Astrocyte (in vitro differentiated cells and primary cell): ENCODE results near the gene CPLX3. TPM values are rescaled to one million over a fixed set of nuclear protein-coding genes. Genes with fewer than 3 reads are reported as not detected.

Source experiments
- DNase-seq: peaks from one replicate; pipeline ENCODE4 v3.0.0-alpha.2; 2010; ENCODE audit warnings: low read depth
- FAIRE-seq: peaks from 2 replicates; lab custom pipeline; 2011; peaks lifted over from hg19 to GRCh38; lab: Jason Lieb, UNC
- H2AFZ ChIP-seq: 2 replicates; pipeline ENCODE4 v1.6.0; 2012; ENCODE audit warnings: low read depth, low read length, inconsistent platforms
- H3K27ac ChIP-seq: 2 replicates; pipeline ENCODE4 v1.5.1; 2011; ENCODE audit warnings: low read depth, low read length, inconsistent platforms
- H3K27me3 ChIP-seq: 2 replicates; pipeline ENCODE4 v1.6.0; 2011; ENCODE audit warnings: low read length, inconsistent platforms; ENCODE audit not compliant: insufficient read depth
- H3K36me3 ChIP-seq: 2 replicates; pipeline ENCODE4 v1.5.1; 2011; ENCODE audit warnings: low read length, inconsistent platforms; ENCODE audit not compliant: insufficient read depth
- H3K4me1 ChIP-seq: 2 replicates; pipeline ENCODE4 v1.5.1; 2011; ENCODE audit warnings: low read length, inconsistent platforms; ENCODE audit not compliant: insufficient read depth
- H3K4me2 ChIP-seq: 2 replicates; pipeline ENCODE4 v1.6.0; 2012; ENCODE audit warnings: low read length, inconsistent platforms
- H3K4me3 ChIP-seq: 2 replicates; pipeline ENCODE4 v1.5.1; 2011; ENCODE audit warnings: low read depth, mild to moderate bottlenecking, low read length, inconsistent platforms; ENCODE audit not compliant: insufficient read depth
- H3K79me2 ChIP-seq: 2 replicates; pipeline ENCODE4 v1.6.0; 2012; ENCODE audit warnings: mild to moderate bottlenecking, low read length, inconsistent platforms; ENCODE audit not compliant: insufficient read depth
- H3K9ac ChIP-seq: 2 replicates; pipeline ENCODE4 v1.6.0; 2012; ENCODE audit warnings: mild to moderate bottlenecking, low read length, inconsistent platforms
- H3K9me3 ChIP-seq: 2 replicates; pipeline ENCODE4 v1.5.1; 2012; ENCODE audit warnings: low read depth, mild to moderate bottlenecking, low read length, inconsistent platforms; ENCODE audit not compliant: insufficient read depth
- H4K20me1 ChIP-seq: 2 replicates; pipeline ENCODE4 v1.6.0; 2012; ENCODE audit warnings: low read length, inconsistent platforms; ENCODE audit not compliant: insufficient read depth
- H3K27ac Mint-ChIP-seq: one replicate; pipeline ENCODE4 v1.8.0; 2021; ENCODE audit warnings: mild to moderate bottlenecking, mixed read lengths; ENCODE audit not compliant: unreplicated experiment
- H3K27me3 Mint-ChIP-seq: one replicate; pipeline ENCODE4 v1.8.0; 2021; ENCODE audit warnings: low read depth, mixed read lengths; ENCODE audit not compliant: unreplicated experiment
- H3K36me3 Mint-ChIP-seq: one replicate; pipeline ENCODE4 v1.8.0; 2021; ENCODE audit warnings: low read depth, mixed read lengths; ENCODE audit not compliant: unreplicated experiment
- H3K4me1 Mint-ChIP-seq: one replicate; pipeline ENCODE4 v1.8.0; 2021; ENCODE audit warnings: low read depth, mixed read lengths; ENCODE audit not compliant: unreplicated experiment
- H3K4me3 Mint-ChIP-seq: one replicate; pipeline ENCODE4 v1.8.0; 2021; ENCODE audit warnings: mild to moderate bottlenecking, moderate library complexity, mixed read lengths; ENCODE audit not compliant: unreplicated experiment
- H3K9me3 Mint-ChIP-seq: one replicate; pipeline ENCODE4 v1.8.0; 2021; ENCODE audit warnings: mild to moderate bottlenecking, mixed read lengths; ENCODE audit not compliant: unreplicated experiment
- CTCF ChIP-seq: IDR thresholded peaks from 2 replicates; pipeline ENCODE4 v1.5.1; 2011; ENCODE audit warnings: low read depth, mild to moderate bottlenecking, inconsistent platforms, low read length, moderate library complexity; ENCODE audit not compliant: insufficient read depth
- EZH2 ChIP-seq: IDR thresholded peaks from 2 replicates; pipeline ENCODE4 v1.6.1; 2012; ENCODE audit warnings: mild to moderate bottlenecking, low read length, inconsistent platforms; ENCODE audit not compliant: insufficient read depth
- total RNA-seq: library from RNA; stranded (reverse); gene quantifications from 2 replicates; pipeline ENCODE4 v1.2.1, GENCODE V29; 2021

CPLX3 gene
- total RNA-seq, 1 donor from 2014 or later, result not detected

GRCh38 chr15:74812533-74812932 lies 13.9 kb upstream of the CPLX3 start, which contains the start of gene LMAN1L:
Gene LMAN1L (plus strand): TSS chr15:74812835. CDS start chr15:74812855, 20 bp downstream.
- Histone ChIP-seq H3K79me2 (no peaks in the 10 kb centered on the region), H3K4me2 (no peak within 1 kb of the TSS), H2AFZ (no peak within 1 kb of the TSS), H3K27ac (no peak within 1 kb of the TSS), H3K9ac (no peak within 1 kb of the TSS), H3K4me1 (peaks cover 10% of the 10 kb centered on the region), H3K27me3 (no peaks in the 10 kb centered on the region), H3K36me3 (no peaks in the 10 kb centered on the region), H3K4me3 (no peak within 1 kb of the TSS), H3K9me3 (no peaks in the 10 kb centered on the region), H4K20me1 (no peaks in the 10 kb centered on the region)
- H3K27ac Mint-ChIP-seq, result no peak within 1 kb of the TSS
- DNase-seq (no peak), FAIRE-seq (no peak)
- H3K27me3 Mint-ChIP-seq, result peaks cover 5% of the 10 kb centered on the region
- no peaks in the 10 kb centered on the region for H3K36me3 Mint-ChIP-seq
- no peak for TF ChIP-seq CTCF
- no peak for TF ChIP-seq EZH2
- H3K4me1 Mint-ChIP-seq, result peaks cover 17% of the 10 kb centered on the region
- H3K9me3 Mint-ChIP-seq, result no peaks in the 10 kb centered on the region
- H3K4me3 Mint-ChIP-seq, result no peak within 1 kb of the TSS

- no peak overlapping the region for H2AFZ ChIP-seq
- Mint-ChIP-seq H3K27me3 (peaks cover 11% of the 10 kb centered on the region), H3K9me3 (no peaks in the 10 kb centered on the region), H3K4me1 (peaks cover 7% of the 10 kb centered on the region), H3K4me3 (no peak overlapping the region), H3K27ac (no peak overlapping the region), H3K36me3 (no peaks in the 10 kb centered on the region)
- peaks cover 8% of the 10 kb centered on the region for H3K4me1 ChIP-seq
- no peaks in the 10 kb centered on the region for H3K79me2 ChIP-seq
- H3K9ac ChIP-seq, result no peak overlapping the region
- TF ChIP-seq CTCF (no peak), EZH2 (no peak)
- H3K9me3 ChIP-seq, result no peaks in the 10 kb centered on the region
- DNase-seq (no peak), FAIRE-seq (no peak)
- no peak overlapping the region for H3K4me3 ChIP-seq
- no peak overlapping the region for H3K27ac ChIP-seq
- no peaks in the 10 kb centered on the region for H3K27me3 ChIP-seq
- H3K4me2 ChIP-seq, result no peak overlapping the region
- no peaks in the 10 kb centered on the region for H3K36me3 ChIP-seq
- no peaks in the 10 kb centered on the region for H4K20me1 ChIP-seq
These were observed 11.1 kb upstream of the CPLX3 start for GRCh38 chr15:74815121-74815934.

- Histone ChIP-seq H3K4me1 (peaks cover 8% of the 10 kb centered on the region), H3K27ac (no peak overlapping the region), H4K20me1 (no peaks in the 10 kb centered on the region), H3K27me3 (no peaks in the 10 kb centered on the region), H2AFZ (no peak overlapping the region), H3K9me3 (no peaks in the 10 kb centered on the region), H3K36me3 (no peaks in the 10 kb centered on the region), H3K9ac (no peak overlapping the region), H3K4me2 (no peak overlapping the region), H3K79me2 (no peaks in the 10 kb centered on the region), H3K4me3 (no peak overlapping the region)
- no peak for DNase-seq
- H3K27me3 Mint-ChIP-seq, result peaks cover 11% of the 10 kb centered on the region
- H3K27ac Mint-ChIP-seq, result no peak overlapping the region
- H3K9me3 Mint-ChIP-seq, result no peaks in the 10 kb centered on the region
- FAIRE-seq, result no peak
- no peaks in the 10 kb centered on the region for H3K36me3 Mint-ChIP-seq
- no peak overlapping the region for H3K4me3 Mint-ChIP-seq
- no peak for TF ChIP-seq CTCF
- no peak for TF ChIP-seq EZH2
- peaks cover 7% of the 10 kb centered on the region for H3K4me1 Mint-ChIP-seq
These were observed 10.5 kb upstream of the CPLX3 start for GRCh38 chr15:74815961-74816360.
